COR-L47 (cell line): ENCODE measurements around the gene PSMB5.

ENCODE experiments used
- DNase-seq: peaks from one replicate; lab custom pipeline; 2025; lab: John Stamatoyannopoulos, UW

Gene PSMB5

GRCh38 chr14:23043754-23044153 lies 9.1 kb upstream of the PSMB5 start:
- DNase-seq: no peak

DNA sequence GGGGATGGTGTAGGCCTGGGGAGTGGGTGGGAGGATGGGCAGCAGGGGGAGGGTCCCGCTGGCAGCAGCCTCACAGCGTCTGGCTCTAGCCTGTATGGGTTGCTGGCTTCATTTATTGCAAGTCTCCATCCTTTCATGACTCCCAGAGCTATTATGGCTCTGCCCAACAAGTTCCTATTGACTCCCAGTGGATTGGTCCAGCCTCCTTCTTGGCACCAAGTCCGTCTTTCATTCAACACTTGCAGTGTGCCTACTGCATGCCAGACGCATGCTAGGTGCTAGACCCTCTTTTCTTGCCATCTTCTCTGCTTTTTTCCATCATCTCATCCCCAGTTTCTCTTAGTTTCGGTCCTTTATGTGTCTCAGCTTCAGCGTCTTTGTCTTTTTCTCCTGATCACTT lies 8.4 kb upstream of the PSMB5 start:
- no peak for DNase-seq

DNA sequence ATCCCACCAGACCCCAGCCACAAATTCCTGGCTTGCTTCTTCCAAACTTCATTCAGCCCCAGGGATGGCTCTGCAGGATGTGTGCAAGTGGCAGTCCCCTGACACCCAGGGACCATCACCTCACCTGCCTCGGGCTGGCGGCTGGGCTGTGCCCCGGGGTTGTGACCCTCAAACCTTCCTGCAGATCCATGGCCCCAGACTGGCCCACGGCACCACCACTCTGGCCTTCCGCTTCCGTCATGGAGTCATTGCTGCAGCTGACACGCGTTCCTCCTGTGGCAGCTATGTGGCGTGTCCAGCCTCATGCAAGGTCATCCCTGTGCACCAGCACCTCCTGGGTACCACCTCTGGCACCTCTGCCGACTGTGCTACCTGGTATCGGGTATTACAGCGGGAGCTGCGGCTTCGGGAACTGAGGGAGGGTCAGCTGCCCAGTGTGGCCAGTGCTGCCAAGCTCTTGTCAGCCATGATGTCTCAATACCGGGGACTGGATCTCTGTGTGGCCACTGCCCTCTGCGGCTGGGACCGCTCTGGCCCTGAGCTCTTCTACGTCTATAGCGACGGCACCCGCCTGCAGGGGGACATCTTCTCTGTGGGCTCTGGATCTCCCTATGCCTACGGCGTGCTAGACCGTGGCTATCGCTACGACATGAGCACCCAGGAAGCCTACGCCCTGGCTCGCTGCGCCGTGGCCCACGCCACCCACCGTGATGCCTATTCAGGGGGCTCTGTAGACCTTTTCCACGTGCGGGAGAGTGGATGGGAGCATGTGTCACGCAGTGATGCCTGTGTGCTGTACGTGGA lies 7.7 kb upstream of the PSMB5 start, which contains the start of gene PSMB11:
Gene PSMB11 (plus strand): TSS at position 51 of the 804 bp plus-strand sequence. CDS start 14 bp downstream, at position 65.
- DNase-seq: no peak

GRCh38 chr14:23041729-23042128 lies 7.0 kb upstream of the PSMB5 start:
- DNase-seq: no peak

DNA sequence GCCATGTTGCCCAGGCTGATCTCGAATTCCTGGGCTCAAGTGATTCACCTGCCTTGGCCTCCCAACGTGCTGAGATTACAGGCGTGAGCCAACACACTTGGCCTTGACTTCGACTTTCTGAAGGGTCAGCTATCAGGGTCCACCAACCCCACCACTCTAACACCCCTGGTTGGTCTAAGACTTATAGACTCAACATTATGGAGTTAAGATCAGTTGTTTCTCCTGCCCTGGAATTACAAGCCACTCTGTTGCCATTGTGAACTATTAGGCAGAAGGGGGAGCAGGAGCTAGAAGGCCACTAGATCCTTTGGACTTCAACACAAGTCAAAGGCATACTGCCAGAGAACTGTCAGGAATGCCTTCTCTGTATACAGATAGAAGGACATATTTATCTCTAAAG lies 5.4 kb upstream of the PSMB5 start:
- no peak for DNase-seq

- DNase-seq: no peak
Observed at GRCh38 chr14:23035303-23036144, 824 bp upstream of the PSMB5 start.

DNA sequence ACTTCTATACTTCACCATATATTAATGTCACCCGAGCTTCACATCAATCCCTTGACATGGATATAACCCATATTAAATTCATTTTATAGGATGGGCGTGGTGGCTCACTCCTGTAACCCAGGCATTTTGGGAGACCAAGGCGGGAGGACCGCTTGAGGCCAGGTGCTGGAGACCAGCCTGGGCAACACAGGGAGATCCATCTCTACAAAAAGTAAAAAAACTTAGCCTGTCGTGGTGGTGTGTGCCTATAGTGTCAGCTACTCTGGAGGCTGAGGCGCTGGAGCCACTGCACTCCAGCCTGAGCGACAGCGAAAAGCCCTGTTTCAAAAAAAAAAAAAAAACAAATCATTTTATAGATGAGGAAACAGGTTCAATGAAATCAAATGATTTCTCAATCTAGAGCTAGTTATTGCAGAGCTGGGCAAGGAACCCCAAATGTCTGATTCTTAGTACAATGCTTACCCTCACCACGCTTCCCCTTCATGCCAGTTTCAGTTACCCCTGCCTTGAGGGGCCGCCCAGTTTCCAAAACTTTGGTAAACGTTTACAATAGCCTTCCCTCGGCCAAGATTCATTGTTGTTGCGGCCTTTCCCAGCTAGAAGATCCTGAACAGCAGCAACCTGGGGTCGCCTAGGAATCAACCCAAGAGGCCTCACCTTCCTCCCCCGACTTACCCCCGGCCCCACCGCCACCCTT lies 751 bp downstream of the PSMB5 start:
- DNase-seq: no peak

- DNase-seq: no peak
Observed at GRCh38 chr14:23033251-23033727, 1.4 kb downstream of the PSMB5 start.

DNA sequence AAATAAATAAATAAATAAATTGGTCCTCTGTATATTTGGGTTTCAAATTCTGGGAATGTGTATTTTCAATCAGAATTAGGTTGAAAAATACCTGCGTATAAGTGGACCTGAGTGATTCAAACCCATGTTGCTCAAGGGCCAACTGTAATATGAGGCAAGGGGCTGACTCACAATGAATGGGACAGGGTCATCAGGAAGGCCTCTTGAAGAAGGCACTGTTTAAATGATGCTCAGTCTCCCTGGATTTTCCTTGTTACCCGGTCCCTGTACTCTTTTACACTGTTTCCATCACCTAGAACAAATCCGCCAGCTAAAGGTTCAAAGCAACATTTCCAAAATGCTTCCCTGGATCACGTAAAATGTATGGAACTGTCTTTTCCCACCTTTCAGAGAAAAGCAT lies 3.8 kb downstream of the PSMB5 start:
- DNase-seq: no peak

DNA sequence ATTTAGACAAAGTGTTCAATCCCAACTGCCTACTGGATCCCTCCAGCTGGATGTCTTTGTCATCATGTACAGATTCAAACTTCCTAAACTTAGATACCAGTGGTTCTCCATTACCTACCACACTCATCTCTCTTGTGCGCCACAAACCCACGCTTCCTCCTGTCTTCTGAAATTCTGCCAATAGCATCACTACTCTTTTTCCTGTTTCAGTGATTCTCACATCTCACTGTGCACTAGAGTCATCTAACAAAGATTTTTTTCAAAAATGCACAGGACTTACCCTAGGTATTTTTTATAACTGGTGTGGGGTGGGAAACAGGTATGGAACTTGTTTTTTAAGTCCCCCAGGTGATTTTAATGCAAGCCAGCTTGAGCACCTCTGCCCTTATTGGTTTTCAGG lies 5.9 kb downstream of the PSMB5 start:
- DNase-seq: no peak

GRCh38 chr14:23025151-23025814 lies 9.4 kb downstream of the PSMB5 start:
- DNase-seq: no peak

DNA sequence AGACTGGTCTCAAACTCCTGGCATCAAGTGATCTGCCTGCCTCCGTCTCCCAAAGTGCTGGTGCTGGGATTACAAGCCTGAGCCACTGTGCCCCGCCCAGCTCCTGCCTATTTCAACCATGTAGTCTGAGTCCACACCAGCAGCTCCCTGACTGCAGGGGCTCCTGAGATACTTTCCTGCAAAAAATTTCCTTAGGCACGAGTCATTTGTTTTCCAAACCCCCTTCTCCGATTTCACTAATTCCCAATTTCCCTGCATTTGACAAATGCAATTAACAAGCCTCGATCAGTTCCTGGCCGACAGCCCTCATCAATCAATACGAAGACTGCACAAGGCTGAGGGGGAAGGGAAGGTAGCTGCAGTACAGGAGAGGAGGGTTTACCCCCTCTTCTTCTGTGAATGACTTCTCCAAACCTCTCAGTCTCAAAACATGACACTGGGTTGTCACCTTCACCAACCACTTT lies 10.1 kb downstream of the PSMB5 start:
- no peak for DNase-seq

DNA sequence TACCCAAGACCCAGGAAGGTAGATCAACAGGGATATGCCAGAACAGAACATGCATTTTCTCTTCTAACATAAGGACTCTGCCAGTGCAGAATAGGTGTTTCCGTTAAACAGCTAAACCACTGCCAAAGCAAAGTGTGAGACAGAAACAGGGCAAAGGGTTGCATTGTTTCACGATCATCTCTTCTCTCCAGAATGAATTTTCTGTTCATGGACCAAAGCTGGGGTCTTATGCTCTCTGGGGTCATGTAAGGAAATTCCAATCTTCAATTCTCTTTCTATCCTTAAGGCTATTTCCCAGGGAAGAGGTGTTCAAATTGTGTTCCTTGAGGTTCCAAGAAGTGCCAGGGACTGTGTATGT lies 10.9 kb downstream of the PSMB5 start:
- DNase-seq: no peak

DNA sequence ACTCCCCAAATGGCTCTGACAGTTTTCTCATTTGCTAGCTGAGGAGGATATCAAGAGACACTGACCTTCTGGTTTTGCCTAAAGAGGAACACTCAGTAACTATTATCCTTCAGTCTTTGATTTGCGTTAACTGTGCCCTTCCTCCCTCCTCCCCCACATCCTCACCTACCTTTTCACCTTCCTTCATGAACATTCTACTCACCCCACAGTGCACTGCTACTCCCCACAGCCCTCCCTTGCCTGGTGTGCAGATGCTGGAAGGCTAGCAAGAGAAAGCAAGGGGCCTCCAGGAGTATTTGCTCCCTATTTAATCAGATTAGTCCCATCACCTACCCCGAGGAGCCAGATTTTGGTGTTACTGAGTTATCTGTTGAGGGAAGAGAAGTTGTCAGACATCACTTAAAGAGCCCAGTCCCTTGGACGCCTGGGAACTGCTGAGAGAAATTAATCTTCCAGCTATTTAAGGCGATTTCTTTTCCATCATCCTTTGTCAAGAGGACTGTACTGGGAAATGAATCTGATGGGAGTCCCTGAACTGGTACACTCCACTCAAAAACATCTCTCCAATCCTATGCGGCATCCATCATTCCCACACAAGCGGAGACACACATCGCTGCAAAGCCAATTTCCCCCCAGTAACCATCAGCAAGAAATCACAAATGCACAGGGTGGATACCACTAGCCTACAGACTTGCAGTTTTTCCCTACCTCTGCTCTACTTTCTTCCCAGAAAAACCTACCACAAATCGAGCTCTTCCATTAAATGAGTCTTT lies 11.5 kb downstream of the PSMB5 start:
- no peak for DNase-seq

DNA sequence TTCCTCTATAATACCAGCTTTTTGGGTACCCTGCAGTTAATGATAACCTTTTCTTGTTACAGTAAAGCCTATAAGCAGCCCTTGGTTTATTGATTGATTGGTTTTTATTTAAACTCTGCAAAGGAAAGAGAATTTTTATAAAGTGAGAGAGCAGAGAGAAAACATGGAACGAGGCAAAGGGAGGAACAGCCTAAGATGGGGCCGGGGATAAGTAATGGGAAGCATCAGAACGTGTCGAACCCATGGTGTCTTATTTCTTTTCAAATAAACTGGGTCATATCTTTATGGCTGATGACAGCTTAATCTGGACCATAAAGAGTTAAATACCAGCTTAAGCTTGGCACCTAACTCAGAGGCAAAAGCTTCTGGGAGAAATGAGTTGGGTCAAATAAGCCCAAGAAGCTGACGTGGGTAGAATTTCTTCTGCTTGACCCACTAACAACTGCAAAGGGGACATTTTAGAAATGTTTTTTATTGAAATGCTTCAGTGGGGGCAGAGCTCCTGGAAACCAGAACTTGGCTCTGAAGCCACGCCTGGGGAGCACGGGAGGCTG lies 12.7 kb downstream of the PSMB5 start:
- DNase-seq: no peak

DNA sequence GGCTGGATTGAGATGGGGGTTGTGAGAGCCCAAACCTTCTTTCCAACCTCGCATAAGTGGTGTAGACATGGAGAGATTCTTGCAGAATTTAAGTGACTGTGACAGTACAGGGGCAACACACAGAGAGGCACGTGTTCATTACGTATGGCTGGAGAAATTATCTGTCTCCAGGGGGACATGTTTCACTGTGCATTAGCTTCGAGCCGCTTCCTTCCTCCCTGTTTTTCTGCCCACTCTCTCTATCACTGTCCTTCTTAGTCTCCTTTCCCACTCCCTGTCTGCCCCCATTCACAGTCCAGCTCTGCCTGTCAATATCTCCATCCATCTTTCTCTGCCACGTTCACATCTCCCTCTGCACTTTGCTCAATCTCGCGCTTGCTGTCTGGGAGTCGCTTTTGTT lies 13.3 kb downstream of the PSMB5 start:
- DNase-seq: no peak

GRCh38 chr14:23020143-23021128 lies 14.3 kb downstream of the PSMB5 start:
- no peak for DNase-seq

- DNase-seq: no peak
Observed at GRCh38 chr14:23018107-23018506, 16.6 kb downstream of the PSMB5 start.

- no peak for DNase-seq
Observed at GRCh38 chr14:23017091-23017490, 17.6 kb downstream of the PSMB5 start.

- DNase-seq: no peak
Observed at GRCh38 chr14:23015618-23016017, 19.1 kb downstream of the PSMB5 start.
